Neural progenitor cell (in vitro differentiated cells): ENCODE measurements around the gene GSG1L. TPM values are rescaled to one million over a fixed set of nuclear protein-coding genes. Genes with fewer than 3 reads are reported as not detected.

Experiments
- DNase-seq: peaks from one replicate; pipeline ENCODE4 v3.0.0-alpha.2; 2016; ENCODE audit warnings: low spot score
- H2AFZ ChIP-seq: fragments of 200-600 bp; sonication (generic); replicated peaks from 2 replicates; pipeline ENCODE4 v1.6.1; 2016; ENCODE audit warnings: antibody characterized with exemption
- H3F3A ChIP-seq: fragments of 200-600 bp; sonication (generic); 2 replicates; pipeline ENCODE4 v1.6.1; 2016; ENCODE audit warnings: antibody characterized with exemption, low read depth
- H3K27ac ChIP-seq: fragments of 200-600 bp; sonication (generic); 2 replicates; pipeline ENCODE4 v1.5.1; 2016; ENCODE audit warnings: mild to moderate bottlenecking
- H3K27me3 ChIP-seq: fragments of 200-600 bp; sonication (generic); 2 replicates; pipeline ENCODE4 v1.6.1; 2016; ENCODE audit warnings: mild to moderate bottlenecking, moderate library complexity
- H3K36me3 ChIP-seq: fragments of 200-600 bp; sonication (generic); 2 replicates; pipeline ENCODE4 v1.5.1; 2016
- H3K4me1 ChIP-seq: fragments of 200-600 bp; sonication (generic); 2 replicates; pipeline ENCODE4 v1.6.1; 2016; ENCODE audit warnings: mixed run types
- H3K4me2 ChIP-seq: fragments of 200-600 bp; sonication (generic); 2 replicates; pipeline ENCODE4 v1.6.1; 2016
- H3K4me3 ChIP-seq: fragments of 200-600 bp; sonication (generic); 2 replicates; pipeline ENCODE4 v1.5.1; 2016
- H3K79me2 ChIP-seq: fragments of 200-600 bp; sonication (generic); 2 replicates; pipeline ENCODE4 v1.6.1; 2016; ENCODE audit warnings: low read depth
- H3K9ac ChIP-seq: fragments of 200-600 bp; sonication (generic); 2 replicates; pipeline ENCODE4 v1.6.1; 2016
- H3K9me3 ChIP-seq: fragments of 200-600 bp; sonication (generic); 2 replicates; pipeline ENCODE4 v1.5.1; 2016; ENCODE audit warnings: low read depth
- H4K20me1 ChIP-seq: fragments of 200-600 bp; sonication (generic); 2 replicates; pipeline ENCODE4 v1.6.1; 2016; ENCODE audit warnings: low read depth
- H3K27ac Mint-ChIP-seq: 3 replicates; pipeline ENCODE4 v1.8.0; 2021; ENCODE audit warnings: mixed read lengths
- H3K27me3 Mint-ChIP-seq: 2 replicates; pipeline ENCODE4 v1.8.0; 2022; ENCODE audit warnings: low read depth, mild to moderate bottlenecking, inconsistent platforms, moderate library complexity, mixed read lengths; ENCODE audit not compliant: insufficient read depth
- H3K36me3 Mint-ChIP-seq: 3 replicates; pipeline ENCODE4 v1.8.0; 2021; ENCODE audit warnings: mixed read lengths
- H3K4me1 Mint-ChIP-seq: 3 replicates; pipeline ENCODE4 v1.8.0; 2021; ENCODE audit warnings: mixed read lengths
- H3K4me3 Mint-ChIP-seq: 3 replicates; pipeline ENCODE4 v1.8.0; 2021; ENCODE audit warnings: mild to moderate bottlenecking, moderate library complexity, mixed read lengths
- H3K9me3 Mint-ChIP-seq: 3 replicates; pipeline ENCODE4 v1.8.0; 2020; ENCODE audit warnings: mixed read lengths
- CTCF ChIP-seq: fragments of 200-600 bp; sonication (generic); IDR thresholded peaks from 2 replicates; pipeline ENCODE4 v1.5.1; 2017; ENCODE audit warnings: antibody characterized with exemption, mild to moderate bottlenecking
- EZH2 ChIP-seq: fragments of 200-600 bp; sonication (generic); IDR thresholded peaks from 2 replicates; pipeline ENCODE4 v1.6.1; 2017; ENCODE audit warnings: antibody characterized with exemption, mild to moderate bottlenecking, moderate library complexity
- EZH2phosphoT487 ChIP-seq: fragments of 200-600 bp; sonication (generic); IDR thresholded peaks from 2 replicates; pipeline ENCODE4 v1.6.1; 2017; ENCODE audit warnings: antibody characterized with exemption
- total RNA-seq: library from RNA; depleted of rRNA; stranded (reverse); fragments of >200 nt; gene quantifications from 2 replicates; pipeline ENCODE4 v1.2.3, GENCODE V29; 2015; ENCODE audit warnings: low replicate concordance

GSG1L gene
- total RNA-seq, 1 donor from 2014 or later = not detected

GRCh38 chr16:27789595-27790241 lies 273.8 kb downstream of the GSG1L start:
- H3K27ac ChIP-seq = no peak overlapping the region
- H3F3A ChIP-seq = no peaks in the 10 kb centered on the region
- H3K79me2 ChIP-seq = no peaks in the 10 kb centered on the region
- H3K36me3 ChIP-seq = no peaks in the 10 kb centered on the region
- no peak overlapping the region for H3K27ac Mint-ChIP-seq
- no peak overlapping the region for H3K4me3 ChIP-seq
- no peaks in the 10 kb centered on the region for H3K9me3 ChIP-seq
- H3K4me1 ChIP-seq = no peaks in the 10 kb centered on the region
- H4K20me1 ChIP-seq = no peaks in the 10 kb centered on the region
- peaks cover 2% of the 10 kb centered on the region for H3K27me3 Mint-ChIP-seq
- H3K4me3 Mint-ChIP-seq = no peak overlapping the region
- H3K9ac ChIP-seq = no peak overlapping the region
- no peak for DNase-seq
- no peaks in the 10 kb centered on the region for H3K36me3 Mint-ChIP-seq
- no peaks in the 10 kb centered on the region for H3K9me3 Mint-ChIP-seq
- H3K4me2 ChIP-seq = no peak overlapping the region
- H3K4me1 Mint-ChIP-seq = no peaks in the 10 kb centered on the region
- TF ChIP-seq CTCF = no peak
- no peak for TF ChIP-seq EZH2phosphoT487
- TF ChIP-seq EZH2 = no peak
- H2AFZ ChIP-seq = no peak overlapping the region
- no peaks in the 10 kb centered on the region for H3K27me3 ChIP-seq

GRCh38 chr16:27789150-27789549 lies 274.4 kb downstream of the GSG1L start:
- no peak overlapping the region for H3K4me3 ChIP-seq
- TF ChIP-seq EZH2 (no peak), CTCF (no peak)
- no peaks in the 10 kb centered on the region for H3K4me1 ChIP-seq
- H3F3A ChIP-seq = no peaks in the 10 kb centered on the region
- Mint-ChIP-seq H3K36me3 (no peaks in the 10 kb centered on the region), H3K27me3 (peaks cover 2% of the 10 kb centered on the region), H3K4me3 (no peak overlapping the region), H3K9me3 (no peaks in the 10 kb centered on the region), H3K4me1 (no peaks in the 10 kb centered on the region), H3K27ac (no peak overlapping the region)
- H3K4me2 ChIP-seq = no peak overlapping the region
- no peaks in the 10 kb centered on the region for H3K79me2 ChIP-seq
- no peak for DNase-seq
- no peak overlapping the region for H3K9ac ChIP-seq
- no peak overlapping the region for H3K27ac ChIP-seq
- H2AFZ ChIP-seq = no peak overlapping the region
- H3K36me3 ChIP-seq = no peaks in the 10 kb centered on the region
- H3K9me3 ChIP-seq = no peaks in the 10 kb centered on the region
- no peaks in the 10 kb centered on the region for H3K27me3 ChIP-seq
- H4K20me1 ChIP-seq = no peaks in the 10 kb centered on the region

GRCh38 chr16:27787665-27788064 lies 275.8 kb downstream of the GSG1L start:
- no peaks in the 10 kb centered on the region for H3K36me3 Mint-ChIP-seq
- no peak for TF ChIP-seq EZH2
- TF ChIP-seq EZH2phosphoT487 = no peak
- TF ChIP-seq CTCF = no peak
- H3K27ac Mint-ChIP-seq = no peak overlapping the region
- no peak overlapping the region for H3K27ac ChIP-seq
- H3F3A ChIP-seq = no peaks in the 10 kb centered on the region
- no peaks in the 10 kb centered on the region for H3K27me3 ChIP-seq
- no peaks in the 10 kb centered on the region for H3K79me2 ChIP-seq
- no peaks in the 10 kb centered on the region for H3K27me3 Mint-ChIP-seq
- H3K4me1 ChIP-seq = no peaks in the 10 kb centered on the region
- H3K4me3 ChIP-seq = no peak overlapping the region
- no peak overlapping the region for H3K4me3 Mint-ChIP-seq
- H2AFZ ChIP-seq = no peak overlapping the region
- DNase-seq = no peak
- no peaks in the 10 kb centered on the region for H4K20me1 ChIP-seq
- no peaks in the 10 kb centered on the region for H3K4me1 Mint-ChIP-seq
- no peak overlapping the region for H3K9ac ChIP-seq
- no peaks in the 10 kb centered on the region for H3K9me3 ChIP-seq
- H3K36me3 ChIP-seq = no peaks in the 10 kb centered on the region
- H3K9me3 Mint-ChIP-seq = no peaks in the 10 kb centered on the region
- no peak overlapping the region for H3K4me2 ChIP-seq
